ENCODE results near the gene SMARCA2. TPM values are rescaled to one million over a fixed set of nuclear protein-coding genes. Genes with fewer than 3 reads are reported as not detected.
A peak's percentile ranks its signal among the peaks of the same experiment; 100 is the strongest.

The SMARCA2 gene
- total and polyA plus RNA-seq, 9 of the 15 experiments (the other 6 are each of a cell fraction or from before 2014, with no cell fraction given) = 8.0 to 34.8 (median 25.5) TPM

GRCh38 chr9:2016408-2017330, 1.5 kb downstream of the SMARCA2 start (continued):
- TF ChIP-seq, protein P1, sequence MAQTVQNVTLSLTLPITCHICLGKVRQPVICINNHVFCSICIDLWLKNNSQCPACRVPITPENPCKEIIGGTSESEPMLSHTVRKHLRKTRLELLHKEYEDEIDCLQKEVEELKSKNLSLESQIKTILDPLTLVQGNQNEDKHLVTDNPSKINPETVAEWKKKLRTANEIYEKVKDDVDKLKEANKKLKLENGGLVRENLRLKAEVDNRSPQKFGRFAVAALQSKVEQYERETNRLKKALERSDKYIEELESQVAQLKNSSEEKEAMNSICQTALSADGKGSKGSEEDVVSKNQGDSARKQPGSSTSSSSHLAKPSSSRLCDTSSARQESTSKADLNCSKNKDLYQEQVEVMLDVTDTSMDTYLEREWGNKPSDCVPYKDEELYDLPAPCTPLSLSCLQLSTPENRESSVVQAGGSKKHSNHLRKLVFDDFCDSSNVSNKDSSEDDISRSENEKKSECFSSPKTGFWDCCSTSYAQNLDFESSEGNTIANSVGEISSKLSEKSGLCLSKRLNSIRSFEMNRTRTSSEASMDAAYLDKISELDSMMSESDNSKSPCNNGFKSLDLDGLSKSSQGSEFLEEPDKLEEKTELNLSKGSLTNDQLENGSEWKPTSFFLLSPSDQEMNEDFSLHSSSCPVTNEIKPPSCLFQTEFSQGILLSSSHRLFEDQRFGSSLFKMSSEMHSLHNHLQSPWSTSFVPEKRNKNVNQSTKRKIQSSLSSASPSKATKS (CRISPR knock-in tag; IDR thresholded peaks at IDR 0.05) = no peak
- TF ChIP-seq NCOA1 (IDR thresholded peaks at IDR 0.05; ENCODE audit: low read depth) (no peak), SMARCA5 (IDR thresholded peaks at IDR 0.05) (no peak), ZFX (CRISPR knock-in tag; IDR thresholded peaks at IDR 0.05) (peak; percentile 74), ZNF3 (CRISPR knock-in tag; IDR thresholded peaks at IDR 0.05) (no peak), HMG20A (CRISPR knock-in tag; conservative IDR thresholded peaks at IDR 0.05) (no peak), ADNP (tag; IDR thresholded peaks at IDR 0.05) (no peak), RBM25 (IDR thresholded peaks at IDR 0.05; ENCODE audit: low read depth, low read length, severe bottlenecking) (no peak), ZNF785 (CRISPR knock-in tag; IDR thresholded peaks at IDR 0.05) (no peak), ZBTB40 (IDR thresholded peaks at IDR 0.05) (no peak), ZBTB40 (CRISPR knock-in tag; IDR thresholded peaks at IDR 0.05) (no peak), NRF1 (conservative IDR thresholded peaks at IDR 0.05 in 1 of 2, IDR thresholded peaks at IDR 0.05 in 1 of 2) (peak in 1 of 2 experiments; percentile 37; a peak in 1 of 4 replicates), CBX2 (IDR thresholded peaks at IDR 0.05; ENCODE audit: insufficient read depth, low read length, poor library complexity, severe bottlenecking) (no peak), RFX7 (CRISPR knock-in tag; IDR thresholded peaks at IDR 0.05) (no peak), XRCC5 (IDR thresholded peaks at IDR 0.05; ENCODE audit: low read depth, low read length) (no peak), HDAC2 (IDR thresholded peaks at IDR 0.05) (no peak), ELF2 (CRISPR knock-in tag; IDR thresholded peaks at IDR 0.05) (0 out of 2 replicates have a peak, but pooled peaks have one; percentile 4), SP1 (CRISPR knock-in tag; IDR thresholded peaks at IDR 0.05) (peak; percentile 61; the same call in 1 of the 2 replicates)

All from K562 (cell line).